HL-60/S4 treated with retinoic acid at 250 ng/mL for 4 days and 3 days (cell line): Measurements from ENCODE around the gene ANKDD1B.
"Not testable (repeated sequence)": the region's sequence is repeated elsewhere in the genome, so short reads cannot be mapped to it uniquely, and the experiment has no call there.

Source experiments
- in situ Hi-C: fragments of 300-500 bp; cut with MboI; formaldehyde crosslinking; loops from 2 replicates; pipeline ENCODE4 v1.7.0; 2022; ENCODE audit warnings: low sequenced_read_pairs

ANKDD1B gene

DNA sequence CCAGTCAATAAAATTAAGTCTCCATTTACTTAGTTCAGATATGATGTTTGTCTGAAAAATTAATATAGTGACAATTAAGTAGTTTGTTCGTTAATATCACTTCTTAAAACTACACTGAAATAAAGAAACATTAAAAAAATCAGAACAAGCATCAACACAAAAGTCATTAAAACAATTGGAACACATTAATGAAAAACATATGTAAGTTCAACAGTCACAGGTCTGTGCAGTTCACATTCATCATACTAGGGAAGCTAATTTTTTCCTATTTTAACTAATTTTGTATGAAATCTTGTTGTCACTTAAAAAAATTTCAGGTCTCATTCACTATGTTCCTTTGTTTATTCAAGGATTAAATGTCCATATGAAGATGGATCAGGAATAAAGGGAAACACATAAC lies 83.5 kb downstream of the ANKDD1B start:
- in situ Hi-C loops = no loop called here

DNA sequence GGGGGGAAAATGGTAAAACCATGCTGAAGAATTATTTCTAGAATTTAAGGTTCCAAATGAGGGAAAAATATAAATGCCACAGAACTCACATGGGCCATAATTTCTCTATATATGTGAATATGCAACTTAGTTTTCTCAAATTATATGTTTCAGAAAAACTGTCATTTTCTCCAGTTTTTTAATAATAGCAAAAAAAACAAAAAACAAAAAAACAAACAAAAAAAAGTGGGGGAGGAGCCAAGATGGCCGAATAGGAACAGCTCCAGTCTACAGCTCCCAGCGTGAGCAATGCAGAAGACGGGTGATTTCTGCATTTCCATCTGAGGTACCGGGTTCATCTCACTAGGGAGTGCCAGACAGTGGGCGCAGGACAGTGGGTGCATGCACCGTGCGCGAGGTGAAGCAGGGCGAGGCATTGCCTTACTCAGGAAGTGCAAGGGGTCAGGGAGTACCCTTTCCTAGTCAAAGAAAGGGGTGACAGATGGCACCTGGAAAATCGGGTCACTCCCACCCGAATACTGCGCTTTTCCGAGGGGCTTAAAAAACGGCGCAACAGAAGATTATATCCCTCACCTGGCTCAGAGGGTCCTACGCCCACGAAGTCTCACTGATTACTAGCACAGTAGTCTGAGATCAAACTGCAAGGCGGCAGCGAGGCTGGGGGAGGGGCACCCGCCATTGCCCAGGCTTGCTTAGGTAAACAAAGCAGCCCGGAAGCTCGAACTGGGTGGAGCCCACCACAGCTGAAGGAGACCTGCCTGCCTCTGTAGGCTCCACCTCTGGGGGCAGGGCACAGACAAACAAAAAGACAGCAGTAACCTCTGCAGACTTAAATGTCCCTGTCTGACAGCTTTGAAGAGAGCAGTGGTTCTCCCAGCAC lies 84.5 kb downstream of the ANKDD1B start:
- in situ Hi-C loops = not testable (repeated sequence)

DNA sequence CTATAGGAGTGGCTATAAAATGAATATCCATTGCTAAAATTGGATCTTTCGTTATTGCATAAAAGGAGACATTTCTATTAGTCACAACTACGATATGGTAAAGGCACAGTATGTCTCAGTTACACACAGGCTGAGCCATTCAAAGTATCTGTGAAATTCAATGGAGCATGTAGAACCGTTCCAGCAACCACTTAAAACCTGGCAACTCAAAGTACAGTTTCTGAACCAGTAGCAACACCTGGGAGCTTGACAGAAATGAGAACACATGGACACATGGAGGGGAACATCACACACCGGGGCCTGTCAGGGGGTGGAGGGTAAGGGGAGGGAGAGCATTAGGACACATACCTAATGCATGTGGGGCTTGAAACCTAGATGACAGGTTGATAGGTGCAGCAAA lies 90.6 kb downstream of the ANKDD1B start:
- in situ Hi-C loops = no loop called here

DNA sequence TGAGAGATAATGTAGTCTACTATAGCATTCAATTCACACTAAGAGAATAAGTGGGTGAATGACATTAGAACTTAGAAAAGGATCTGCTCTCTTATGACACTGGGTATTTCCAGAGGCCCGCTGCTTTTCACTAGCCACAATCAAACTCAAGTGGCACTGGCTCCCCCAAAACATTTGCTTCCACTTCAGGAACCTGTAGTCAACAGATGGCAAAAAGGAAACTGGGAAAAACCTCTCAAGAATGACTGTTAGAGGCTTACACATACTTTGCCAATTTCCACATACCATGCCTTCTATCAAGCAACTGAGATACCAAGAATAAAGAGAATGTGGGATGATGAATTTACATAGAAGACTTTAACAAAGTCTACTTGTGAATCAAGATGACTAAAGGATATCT lies 94.8 kb downstream of the ANKDD1B start:
- in situ Hi-C loops = no loop called here

DNA sequence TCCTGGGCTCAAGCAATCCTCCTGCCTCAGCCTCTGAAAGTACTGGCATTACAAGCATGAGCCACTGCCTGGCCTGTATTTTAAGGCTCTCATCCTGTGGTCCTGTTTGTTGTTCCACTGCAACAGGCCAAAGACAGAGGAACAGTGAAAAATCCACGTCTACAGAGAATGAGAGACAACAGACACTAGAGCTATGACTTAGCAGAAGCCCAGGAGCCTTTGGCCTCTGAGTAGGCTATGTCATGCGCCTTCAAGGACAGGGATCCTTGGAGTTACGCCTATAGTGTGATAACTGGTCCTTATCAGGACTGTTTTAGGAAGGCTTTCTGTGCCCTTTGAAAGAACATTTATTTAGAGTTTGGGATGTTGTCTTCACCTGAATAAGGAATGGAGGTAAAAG lies 95.5 kb downstream of the ANKDD1B start:
- in situ Hi-C loops = no loop called here

DNA sequence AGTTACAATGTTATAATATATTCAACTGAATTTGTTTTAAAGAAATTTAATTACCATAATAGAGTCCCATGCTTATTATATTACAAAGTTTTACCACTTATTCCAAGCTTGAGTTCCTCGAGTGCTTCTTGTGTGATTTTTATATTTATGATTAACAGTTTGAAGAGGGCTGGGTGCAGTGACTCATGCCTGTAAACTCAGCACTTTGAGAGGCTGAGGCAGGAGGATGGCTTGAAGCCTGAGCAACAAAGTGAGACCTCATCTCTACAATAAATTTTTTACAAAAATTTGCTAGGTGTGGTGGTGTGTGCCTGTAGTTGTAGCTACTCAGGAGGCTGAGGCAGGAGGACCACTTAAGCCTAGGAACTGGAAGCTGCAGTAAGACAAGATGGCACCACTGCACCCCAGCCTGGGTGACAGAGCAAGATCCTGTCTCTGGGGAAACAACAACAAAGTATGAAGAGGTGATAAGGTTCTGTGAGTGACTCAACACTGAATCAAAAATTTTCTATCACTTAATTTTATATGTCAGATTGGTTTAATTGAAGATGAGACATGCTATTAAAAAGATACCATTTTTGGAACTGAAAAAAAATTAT lies 96.8 kb downstream of the ANKDD1B start:
- in situ Hi-C loops = no loop called here

DNA sequence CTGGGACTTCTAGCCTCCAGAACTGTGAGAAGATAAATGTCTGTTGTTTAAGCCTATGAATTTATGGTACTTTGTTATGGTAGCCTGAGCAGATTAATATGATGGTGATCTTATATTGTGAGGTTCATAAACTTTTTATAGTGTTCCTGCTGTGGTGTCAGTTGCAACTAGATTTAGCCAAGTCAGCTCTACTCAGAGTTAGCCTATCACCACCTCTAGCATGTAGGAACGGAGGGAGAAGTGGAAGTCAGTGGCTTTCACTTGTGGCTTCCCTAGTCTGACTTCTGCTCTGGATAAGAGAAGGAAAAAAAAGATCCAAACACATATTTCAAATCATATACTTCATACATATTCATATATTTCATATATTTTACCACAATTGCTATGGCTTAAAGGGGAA lies 99.4 kb downstream of the ANKDD1B start:
- in situ Hi-C loops = no loop called here

DNA sequence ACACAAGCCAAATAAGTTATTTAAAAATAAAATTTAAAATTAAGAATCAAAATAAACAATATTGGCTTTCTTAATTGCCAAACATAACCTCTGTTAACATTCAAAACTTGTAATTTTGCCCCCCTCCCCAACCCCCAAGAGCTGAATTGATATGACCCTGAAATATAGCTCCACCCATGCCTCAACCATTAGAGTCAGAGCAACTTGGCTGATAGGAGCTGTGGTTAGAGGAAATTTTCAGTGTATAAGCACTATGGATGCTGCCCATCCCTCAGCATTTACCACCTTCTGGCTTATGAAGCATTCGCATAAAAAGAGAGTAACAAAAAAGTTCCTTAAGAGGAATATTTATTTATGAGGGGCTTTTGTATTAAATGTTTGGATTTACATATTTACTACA lies 99.9 kb downstream of the ANKDD1B start:
- in situ Hi-C loops = no loop called here

DNA sequence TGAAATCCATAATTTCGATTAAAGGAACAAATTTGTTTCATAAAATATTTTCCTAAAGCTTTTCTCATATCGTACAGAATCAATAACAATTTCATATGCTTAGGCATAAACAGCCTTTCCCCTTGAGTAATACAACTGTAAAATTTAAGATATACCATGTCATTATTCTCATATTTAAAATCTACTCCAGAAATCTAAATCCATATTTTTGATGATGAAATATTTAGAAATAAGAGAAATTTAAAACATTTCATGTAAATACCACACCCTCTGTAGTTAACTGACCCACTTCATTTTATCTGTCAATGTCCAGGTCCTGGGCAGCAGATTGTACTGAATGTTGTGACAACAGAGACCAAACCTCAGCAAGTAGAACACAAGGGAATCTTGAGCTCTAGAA lies 100.8 kb downstream of the ANKDD1B start:
- in situ Hi-C loops = no loop called here

DNA sequence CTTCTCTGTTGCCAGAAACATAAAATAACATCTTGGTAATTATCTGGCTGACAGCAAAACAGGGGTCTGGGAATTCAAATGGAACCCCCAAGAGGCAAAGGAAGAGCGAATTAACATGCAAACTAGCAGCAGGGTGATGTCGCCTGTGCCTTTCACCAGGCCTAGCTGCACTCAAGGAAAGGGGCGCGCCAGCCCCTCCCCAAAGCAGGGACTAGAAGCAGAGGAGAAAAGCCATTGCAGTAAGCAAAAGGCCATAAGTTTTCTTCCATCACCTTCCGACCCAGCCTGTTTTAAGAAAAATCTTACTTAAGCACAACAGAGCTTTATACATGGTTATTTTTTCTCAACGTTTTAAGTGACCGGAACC lies 105.4 kb downstream of the ANKDD1B start:
- in situ Hi-C loops = no loop called here

DNA sequence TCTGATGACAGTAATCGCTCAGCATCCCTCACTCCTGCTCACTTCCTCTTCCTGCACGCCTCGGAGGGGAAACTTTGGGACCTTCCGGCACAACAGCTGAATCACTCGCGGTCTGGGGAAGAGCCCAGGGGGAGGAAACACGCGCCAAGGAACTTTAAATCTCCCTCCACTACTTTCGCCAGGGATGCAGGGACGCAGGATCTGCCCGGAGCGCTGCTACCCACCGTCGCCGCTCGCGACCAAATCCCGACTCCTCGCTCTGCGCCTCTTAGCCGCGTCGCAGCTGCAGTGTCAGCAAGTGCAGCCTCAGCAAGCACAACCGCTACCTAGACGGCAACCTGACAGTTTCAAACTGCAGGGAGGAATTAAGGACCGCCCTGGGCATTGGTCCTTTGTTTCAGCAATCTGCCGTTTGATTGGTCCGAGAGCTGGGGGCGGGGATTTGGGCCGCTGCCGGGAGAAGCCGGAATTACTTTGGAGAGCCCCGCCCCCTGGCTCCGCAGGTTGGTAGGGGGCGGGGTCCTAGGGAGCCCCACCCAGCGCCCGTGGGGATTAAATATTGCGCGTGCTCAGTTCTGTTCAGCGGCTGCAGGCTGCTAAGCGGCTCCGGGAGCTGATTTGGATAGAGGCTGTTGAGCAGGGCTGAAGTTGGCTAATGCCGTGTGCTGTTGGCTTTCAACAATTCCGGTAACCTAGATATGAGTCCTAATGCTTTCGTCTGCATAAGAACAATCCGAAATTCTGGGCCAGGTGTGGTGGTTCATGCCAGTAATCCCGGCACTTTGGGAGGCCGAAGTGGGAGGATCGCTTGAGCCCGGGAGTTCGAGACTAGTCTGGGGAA lies 106.0 kb downstream of the ANKDD1B start, which contains the start of gene POC5:
TSS of gene POC5 (minus strand) at position 356 of the 841 bp plus-strand sequence. CDS start 4,500 bp downstream, outside the sequence.
- in situ Hi-C loops = no loop called here

DNA sequence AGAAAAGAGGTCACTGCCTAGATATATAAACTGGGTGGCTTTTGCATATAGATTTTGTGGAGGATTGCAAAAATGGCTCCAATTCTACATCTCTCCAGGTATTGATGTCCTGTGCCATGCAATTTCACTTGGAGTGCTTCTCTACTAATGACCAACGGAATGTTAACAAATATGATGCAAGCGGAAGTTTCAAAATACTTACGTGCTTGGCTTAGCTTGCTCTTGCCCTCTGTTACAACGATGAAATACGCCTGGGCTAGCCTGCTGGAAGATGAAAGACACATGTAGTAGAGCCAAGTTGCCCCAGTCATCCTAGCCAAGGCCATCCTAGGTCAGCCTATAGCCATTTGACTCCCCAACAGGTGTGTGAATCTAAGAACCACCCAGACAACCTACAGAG lies 109.6 kb downstream of the ANKDD1B start:
- in situ Hi-C loops = no loop called here
